Activated CD4-positive, alpha-beta T cell treated with anti-CD3 and anti-CD28 coated beads for 48 hours (primary cell): ENCODE measurements around the gene UHRF2.
"Not testable (repeated sequence)": the region's sequence is repeated elsewhere in the genome, so short reads cannot be mapped to it uniquely, and the experiment has no call there.

ENCODE experiments used
- DNase-seq: peaks from one replicate; pipeline ENCODE4 v3.0.0-alpha.2; 2020

UHRF2 gene

GRCh38 chr9:6428940-6429889, 16.2 kb downstream of the UHRF2 start:
- DNase-seq, result no peak

GRCh38 chr9:6431038-6431437, 18.0 kb downstream of the UHRF2 start:
- DNase-seq, result no peak

GRCh38 chr9:6433410-6433809, 20.4 kb downstream of the UHRF2 start:
- no peak for DNase-seq

- no peak for DNase-seq
Observed at GRCh38 chr9:6439051-6439703, 26.2 kb downstream of the UHRF2 start.

- DNase-seq, result no peak
Observed at GRCh38 chr9:6440405-6440804, 27.4 kb downstream of the UHRF2 start.

- DNase-seq, result no peak
Observed at GRCh38 chr9:6441269-6441668, 28.3 kb downstream of the UHRF2 start.

GRCh38 chr9:6443661-6444060, 30.7 kb downstream of the UHRF2 start:
- no peak for DNase-seq

GRCh38 chr9:6444128-6444527, 31.1 kb downstream of the UHRF2 start:
- DNase-seq, result no peak

- no peak for DNase-seq
Observed at GRCh38 chr9:6449086-6449485, 36.1 kb downstream of the UHRF2 start.

- no peak for DNase-seq
Observed at GRCh38 chr9:6449645-6450044, 36.6 kb downstream of the UHRF2 start.

- no peak for DNase-seq
Observed at GRCh38 chr9:6450641-6451375, 37.8 kb downstream of the UHRF2 start.

- DNase-seq, result not testable (repeated sequence)
Observed at GRCh38 chr9:6455292-6455691, 42.3 kb downstream of the UHRF2 start.

- not testable (repeated sequence) for DNase-seq
Observed at GRCh38 chr9:6458704-6459103, 45.7 kb downstream of the UHRF2 start.

GRCh38 chr9:6459718-6460117, 46.7 kb downstream of the UHRF2 start:
- no peak for DNase-seq

GRCh38 chr9:6460189-6460768, 47.3 kb downstream of the UHRF2 start:
- no peak for DNase-seq

GRCh38 chr9:6461619-6462018, 48.6 kb downstream of the UHRF2 start:
- DNase-seq, result no peak

- no peak for DNase-seq
Observed at GRCh38 chr9:6467006-6467625, 54.1 kb downstream of the UHRF2 start.

GRCh38 chr9:6471231-6471850, 58.3 kb downstream of the UHRF2 start:
- no peak for DNase-seq

GRCh38 chr9:6473151-6473550, 60.2 kb downstream of the UHRF2 start:
- DNase-seq, result no peak

GRCh38 chr9:6479959-6480358, 67.0 kb downstream of the UHRF2 start:
- DNase-seq, result no peak

GRCh38 chr9:6484210-6484609, 71.2 kb downstream of the UHRF2 start:
- no peak for DNase-seq

GRCh38 chr9:6488395-6488794, 75.4 kb downstream of the UHRF2 start:
- DNase-seq, result no peak
